HepG2 (cell line): Measurements from ENCODE around the gene TMEM38B. TPM values are rescaled to one million over a fixed set of nuclear protein-coding genes. Genes with fewer than 3 reads are reported as not detected.

Experiments used
- CCAR2 ChIP-seq: fragments of 200-400 bp; formaldehyde crosslinking; optimal IDR thresholded peaks from 2 replicates; pipeline ENCODE3; 2018; ENCODE audit warnings: low read depth, mild to moderate bottlenecking, low read length, moderate library complexity
- CHCHD3 ChIP-seq: sonication (generic); formaldehyde crosslinking; IDR thresholded peaks from 2 replicates; pipeline ENCODE4 v1.8.0; 2022; ENCODE audit warnings: mild to moderate bottlenecking, missing genetic modification reagents, moderate library complexity
- FOXP4 ChIP-seq: sonication (generic); formaldehyde crosslinking; IDR thresholded peaks from 2 replicates; pipeline ENCODE4 v1.4.0; 2020; ENCODE audit warnings: missing genetic modification reagents
- KLF6 ChIP-seq: IDR thresholded peaks from 2 replicates; pipeline ENCODE4 v1.8.0; 2016; ENCODE audit warnings: missing biosample characterization, missing genetic modification reagents
- KLF9 ChIP-seq: IDR thresholded peaks from 2 replicates; pipeline ENCODE4 v1.6.1; 2016; ENCODE audit warnings: low read depth
- KMT2B ChIP-seq: IDR thresholded peaks from 2 replicates; pipeline ENCODE4 v1.6.1; 2016; ENCODE audit warnings: missing genetic modification reagents, missing compliant biosample characterization
- NONO ChIP-seq, 2 experiments: fragments of 450-650 bp in 1 of 2; sonication (generic) in 1 of 2; formaldehyde crosslinking in 1 of 2; IDR thresholded peaks in 1 of 2; conservative IDR thresholded peaks in 1 of 2; 2 replicates each; pipeline versions ENCODE4 v1.6.1 to v1.8.0; 2017 to 2022; ENCODE audit warnings: mild to moderate bottlenecking in 1 of 2, missing genetic modification reagents in 1 of 2, moderate library complexity in 1 of 2
- POGZ ChIP-seq: sonication (generic); formaldehyde crosslinking; IDR thresholded peaks from 2 replicates; pipeline ENCODE4 v1.4.0; 2020; ENCODE audit warnings: mild to moderate bottlenecking, missing genetic modification reagents
- SRSF1 ChIP-seq: fragments of 200-400 bp; formaldehyde crosslinking; optimal IDR thresholded peaks from 2 replicates; pipeline ENCODE3; 2017; ENCODE audit warnings: mild to moderate bottlenecking, low read depth, low read length, moderate library complexity
- ZNF530 ChIP-seq: sonication (generic); formaldehyde crosslinking; IDR thresholded peaks from 2 replicates; pipeline ENCODE4 v1.5.0; 2020; ENCODE audit warnings: low read depth, mild to moderate bottlenecking, missing genetic modification reagents
- ZSCAN9 ChIP-seq: IDR thresholded peaks from 2 replicates; pipeline ENCODE4 v1.6.1; 2016; ENCODE audit warnings: borderline replicate concordance
- polyA plus RNA-seq, 8 experiments: library from polyadenylated mRNA; depleted of rRNA in 3 of 8; stranded (reverse) in 7 of 8; unstranded in 1 of 8; fragments of >200 nt; fragmentation: Illumina TruSeq in 4 of 8; extraction: Trizol in 4 of 8; gene quantifications; 2 replicates each; pipeline versions ENCODE4 v1.2.1 to v1.2.3, GENCODE V29; 2011 to 2016; ENCODE audit warnings: low read depth in 4 of 8, missing spikeins in 1 of 8, mixed read lengths in 1 of 8; ENCODE audit not compliant: insufficient read depth in 1 of 8
- total RNA-seq, 5 experiments: library from RNA; depleted of rRNA; stranded (reverse); fragments of >200 nt; fragmentation: Illumina TruSeq; extraction: Trizol; gene quantifications; 2 replicates each; pipeline ENCODE4 v1.2.3, GENCODE V29; 2016; ENCODE audit warnings: low read depth in 1 of 5
- TF ChIP-seq, protein P1 (sequence below): sonication (generic); formaldehyde crosslinking; IDR thresholded peaks from one replicate; pipeline ENCODE4 v1.5.1; 2020; ENCODE audit warnings: mild to moderate bottlenecking, missing genetic modification reagents; ENCODE audit errors: not compliant biosample characterization
- TF ChIP-seq, protein P2 (sequence below): sonication (generic); formaldehyde crosslinking; IDR thresholded peaks from 2 replicates; pipeline ENCODE4 v1.4.0; 2020; ENCODE audit warnings: low read depth, mild to moderate bottlenecking, missing genetic modification reagents

The TMEM38B gene
- total and polyA plus RNA-seq, 2 of the 13 experiments (the other 11 are each of a cell fraction or from before 2014, with no cell fraction given), result 13.4 to 32.4 TPM

- TF ChIP-seq FOXP4, result 0 out of 2 replicates have a peak, but pooled peaks have one; percentile 33
- no peak for TF ChIP-seq ZSCAN9 (CRISPR knock-in tag)
- TF ChIP-seq KMT2B (CRISPR knock-in tag), result no peak
- no peak for TF ChIP-seq POGZ (CRISPR knock-in tag)
- TF ChIP-seq KLF9 (CRISPR knock-in tag), result no peak
- no peak for TF ChIP-seq ZNF530
- no peak for TF ChIP-seq CCAR2
- no peak for TF ChIP-seq NONO (IDR thresholded peaks at IDR 0.05)
- no peak for TF ChIP-seq NONO (CRISPR knock-in tag; conservative IDR thresholded peaks at IDR 0.05)
- TF ChIP-seq SRSF1, result no peak
- no peak for TF ChIP-seq KLF6 (CRISPR knock-in tag)
- no peak for TF ChIP-seq CHCHD3
- TF ChIP-seq, protein P1, sequence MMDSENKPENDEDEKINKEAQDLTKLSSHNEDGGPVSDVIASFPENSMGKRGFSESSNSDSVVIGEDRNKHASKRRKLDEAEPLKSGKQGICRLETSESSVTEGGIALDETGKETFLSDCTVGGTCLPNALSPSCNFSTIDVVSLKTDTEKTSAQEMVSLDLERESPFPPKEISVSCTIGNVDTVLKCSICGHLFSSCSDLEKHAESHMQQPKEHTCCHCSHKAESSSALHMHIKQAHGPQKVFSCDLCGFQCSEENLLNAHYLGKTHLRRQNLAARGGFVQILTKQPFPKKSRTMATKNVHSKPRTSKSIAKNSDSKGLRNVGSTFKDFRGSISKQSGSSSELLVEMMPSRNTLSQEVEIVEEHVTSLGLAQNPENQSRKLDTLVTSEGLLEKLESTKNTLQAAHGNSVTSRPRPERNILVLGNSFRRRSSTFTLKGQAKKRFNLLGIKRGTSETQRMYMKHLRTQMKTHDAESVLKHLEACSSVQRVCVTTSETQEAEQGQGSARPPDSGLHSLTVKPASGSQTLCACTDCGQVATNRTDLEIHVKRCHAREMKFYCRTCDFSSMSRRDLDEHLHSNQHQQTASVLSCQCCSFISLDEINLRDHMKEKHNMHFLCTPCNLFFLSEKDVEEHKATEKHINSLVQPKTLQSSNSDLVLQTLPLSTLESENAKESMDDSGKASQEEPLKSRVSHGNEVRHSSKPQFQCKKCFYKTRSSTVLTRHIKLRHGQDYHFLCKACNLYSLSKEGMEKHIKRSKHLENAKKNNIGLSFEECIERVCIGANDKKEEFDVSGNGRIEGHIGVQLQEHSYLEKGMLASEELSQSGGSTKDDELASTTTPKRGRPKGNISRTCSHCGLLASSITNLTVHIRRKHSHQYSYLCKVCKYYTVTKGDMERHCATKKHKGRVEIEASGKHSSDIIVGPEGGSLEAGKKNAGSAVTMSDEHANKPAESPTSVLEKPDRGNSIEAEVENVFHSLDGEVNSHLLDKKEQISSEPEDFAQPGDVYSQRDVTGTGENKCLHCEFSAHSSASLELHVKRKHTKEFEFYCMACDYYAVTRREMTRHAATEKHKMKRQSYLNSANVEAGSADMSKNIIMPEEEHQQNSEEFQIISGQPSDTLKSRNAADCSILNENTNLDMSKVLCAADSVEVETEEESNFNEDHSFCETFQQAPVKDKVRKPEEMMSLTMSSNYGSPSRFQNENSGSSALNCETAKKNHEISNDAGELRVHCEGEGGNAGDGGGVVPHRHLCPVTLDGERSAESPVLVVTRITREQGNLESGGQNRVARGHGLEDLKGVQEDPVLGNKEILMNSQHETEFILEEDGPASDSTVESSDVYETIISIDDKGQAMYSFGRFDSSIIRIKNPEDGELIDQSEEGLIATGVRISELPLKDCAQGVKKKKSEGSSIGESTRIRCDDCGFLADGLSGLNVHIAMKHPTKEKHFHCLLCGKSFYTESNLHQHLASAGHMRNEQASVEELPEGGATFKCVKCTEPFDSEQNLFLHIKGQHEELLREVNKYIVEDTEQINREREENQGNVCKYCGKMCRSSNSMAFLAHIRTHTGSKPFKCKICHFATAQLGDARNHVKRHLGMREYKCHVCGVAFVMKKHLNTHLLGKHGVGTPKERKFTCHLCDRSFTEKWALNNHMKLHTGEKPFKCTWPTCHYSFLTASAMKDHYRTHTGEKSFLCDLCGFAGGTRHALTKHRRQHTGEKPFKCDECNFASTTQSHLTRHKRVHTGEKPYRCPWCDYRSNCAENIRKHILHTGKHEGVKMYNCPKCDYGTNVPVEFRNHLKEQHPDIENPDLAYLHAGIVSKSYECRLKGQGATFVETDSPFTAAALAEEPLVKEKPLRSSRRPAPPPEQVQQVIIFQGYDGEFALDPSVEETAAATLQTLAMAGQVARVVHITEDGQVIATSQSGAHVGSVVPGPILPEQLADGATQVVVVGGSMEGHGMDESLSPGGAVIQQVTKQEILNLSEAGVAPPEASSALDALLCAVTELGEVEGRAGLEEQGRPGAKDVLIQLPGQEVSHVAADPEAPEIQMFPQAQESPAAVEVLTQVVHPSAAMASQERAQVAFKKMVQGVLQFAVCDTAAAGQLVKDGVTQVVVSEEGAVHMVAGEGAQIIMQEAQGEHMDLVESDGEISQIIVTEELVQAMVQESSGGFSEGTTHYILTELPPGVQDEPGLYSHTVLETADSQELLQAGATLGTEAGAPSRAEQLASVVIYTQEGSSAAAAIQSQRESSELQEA (CRISPR knock-in tag), result no peak
- TF ChIP-seq, protein P2, sequence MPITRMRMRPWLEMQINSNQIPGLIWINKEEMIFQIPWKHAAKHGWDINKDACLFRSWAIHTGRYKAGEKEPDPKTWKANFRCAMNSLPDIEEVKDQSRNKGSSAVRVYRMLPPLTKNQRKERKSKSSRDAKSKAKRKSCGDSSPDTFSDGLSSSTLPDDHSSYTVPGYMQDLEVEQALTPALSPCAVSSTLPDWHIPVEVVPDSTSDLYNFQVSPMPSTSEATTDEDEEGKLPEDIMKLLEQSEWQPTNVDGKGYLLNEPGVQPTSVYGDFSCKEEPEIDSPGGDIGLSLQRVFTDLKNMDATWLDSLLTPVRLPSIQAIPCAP, result no peak
These were observed 14.9 kb upstream of the TMEM38B start (continued) for GRCh38 chr9:105679257-105680022.
